B cell (primary cell): ENCODE measurements around the gene KLK14. TPM values are rescaled to one million over a fixed set of nuclear protein-coding genes. Genes with fewer than 3 reads are reported as not detected.

Experiments
- ATAC-seq: fragments of 200-7000 bp; cut with Tn5 transposase; one replicate; pipeline ENCODE4 v1.10.0; 2021; ENCODE audit warnings: low read depth, mild to moderate bottlenecking, moderate number of reproducible peaks, moderate library complexity
- CTCF ChIA-PET: fragments of 350-600 bp; sonication (Branson Sonifier 250); formaldehyde crosslinking; loops from one replicate; lab custom pipeline; 2021; ENCODE audit warnings: antibody characterized with exemption, inconsistent platforms; lab: Charles Lee
- POLR2A ChIA-PET: fragments of 350-600 bp; sonication (Branson Sonifier 250); formaldehyde crosslinking; loops from one replicate; lab custom pipeline; 2021; ENCODE audit warnings: antibody characterized with exemption; lab: Charles Lee
- DNase-seq: peaks from one replicate; pipeline ENCODE4 v3.0.0; 2013
- H2AFZ ChIP-seq: 2 replicates; pipeline ENCODE4 v1.6.1; 2012; ENCODE audit warnings: mild to moderate bottlenecking, low read depth, low read length; ENCODE audit not compliant: insufficient read depth, poor library complexity, severe bottlenecking
- H3K27ac ChIP-seq, 2 donors: 1 replicate in 1 of 2; 2 replicates in 1 of 2; pipeline ENCODE4 v1.5.1; 2012 to 2013; ENCODE audit warnings: low read length in 2 of 2, mild to moderate bottlenecking in 2 of 2, moderate library complexity in 1 of 2
- H3K27me3 ChIP-seq, 4 experiments: fragments of 200-600 bp in 1 of 4; sonication (generic) in 1 of 4; replicated peaks in 1 of 4; 1 replicate in 2 of 4; 2 replicates in 2 of 4; pipeline versions ENCODE4 v1.6.1 to v1.7.0; 2013 to 2016; ENCODE audit warnings: low read length in 3 of 4, mild to moderate bottlenecking in 2 of 4, mixed read lengths in 1 of 4, moderate library complexity in 1 of 4; ENCODE audit not compliant: insufficient read depth in 4 of 4, control insufficient read depth in 3 of 4; ENCODE audit errors: control extremely low read depth in 1 of 4
- H3K36me3 ChIP-seq, 2 experiments: replicated peaks in 1 of 2; 1 replicate in 1 of 2; 2 replicates in 1 of 2; pipeline versions ENCODE4 v1.6.1 to v1.7.1; 2013; ENCODE audit warnings: low read length in 1 of 2; ENCODE audit not compliant: insufficient read depth in 2 of 2, control insufficient read depth in 1 of 2; ENCODE audit errors: control extremely low read depth in 1 of 2, extremely low read depth in 1 of 2
- H3K4me1 ChIP-seq, 2 donors: fragments of 200-600 bp in 1 of 2; sonication (generic) in 1 of 2; 1 replicate in 1 of 2; 2 replicates in 1 of 2; pipeline versions ENCODE4 v1.5.1 to v1.6.1; 2013 to 2017; ENCODE audit warnings: low read length in 2 of 2; ENCODE audit not compliant: control insufficient read depth in 2 of 2, insufficient read depth in 2 of 2
- H3K4me2 ChIP-seq: replicated peaks from 2 replicates; pipeline ENCODE3; 2012; ENCODE audit warnings: mild to moderate bottlenecking, low read depth, low read length; ENCODE audit not compliant: poor library complexity, severe bottlenecking
- H3K4me3 ChIP-seq, 5 experiments: fragments of 200-600 bp in 1 of 5; sonication (generic) in 1 of 5; 1 replicate in 3 of 5; 2 replicates in 2 of 5; pipeline versions ENCODE4 v1.5.1 to v1.7.0; 2011 to 2016; ENCODE audit warnings: low read length in 4 of 5, mild to moderate bottlenecking in 4 of 5, low read depth in 2 of 5, control low read depth in 1 of 5, moderate library complexity in 1 of 5; ENCODE audit not compliant: insufficient read depth in 1 of 5; ENCODE audit errors: control extremely low read depth in 1 of 5, extremely low read depth in 1 of 5
- H3K79me2 ChIP-seq: fragments of 200-600 bp; sonication (generic); one replicate; pipeline ENCODE4 v1.6.0; 2016; ENCODE audit warnings: low read length; ENCODE audit not compliant: control insufficient read depth, insufficient read depth
- H3K9ac ChIP-seq: fragments of 200-600 bp; sonication (generic); 2 replicates; pipeline ENCODE4 v1.6.1; 2017; ENCODE audit warnings: mild to moderate bottlenecking, low read length, moderate library complexity
- H3K9me3 ChIP-seq, 3 donors: one replicate each; pipeline versions ENCODE4 v1.6.1 to v1.7.1; 2013; ENCODE audit warnings: low read length in 2 of 3; ENCODE audit not compliant: control insufficient read depth in 2 of 3, insufficient read depth in 1 of 3; ENCODE audit errors: control extremely low read depth in 1 of 3
- H4K20me1 ChIP-seq: 2 replicates; pipeline ENCODE4 v1.6.0; 2012; ENCODE audit warnings: mild to moderate bottlenecking, low read length; ENCODE audit not compliant: insufficient read depth, control insufficient read depth, poor library complexity, severe bottlenecking
- H3K27ac Mint-ChIP-seq: one replicate; pipeline ENCODE4 v1.8.0; 2021; ENCODE audit warnings: mixed read lengths
- H3K27me3 Mint-ChIP-seq: one replicate; pipeline ENCODE4 v1.8.0; 2021; ENCODE audit warnings: mixed read lengths
- H3K4me1 Mint-ChIP-seq: one replicate; pipeline ENCODE4 v1.8.0; 2021; ENCODE audit warnings: mixed read lengths
- H3K4me3 Mint-ChIP-seq: one replicate; pipeline ENCODE4 v1.8.0; 2021; ENCODE audit warnings: mixed read lengths
- H3K9me3 Mint-ChIP-seq: one replicate; pipeline ENCODE4 v1.8.0; 2022; ENCODE audit warnings: mixed read lengths; ENCODE audit not compliant: insufficient read depth
- EZH2 ChIP-seq: IDR thresholded peaks from 2 replicates; pipeline ENCODE4 v1.6.1; 2012; ENCODE audit warnings: borderline replicate concordance, low read depth, mild to moderate bottlenecking, moderate library complexity, low read length; ENCODE audit not compliant: insufficient read depth, poor library complexity, severe bottlenecking
- WGBS: methylation state at CpG from one replicate; pipeline ENCODE4 v1.1.5; 2013; ENCODE audit warnings: missing lambda C conversion rate; ENCODE audit not compliant: insufficient coverage; 5-methylcytosine and 5-hydroxymethylcytosine counted together
- intact Hi-C: fragments of 100-400 bp; cut with micrococcal nuclease; formaldehyde crosslinking; loops from one replicate; pipeline ENCODE4 v1.10.0; 2022
- polyA plus RNA-seq: library from polyadenylated mRNA; depleted of rRNA; stranded (reverse); fragments of >200 nt; gene quantifications from 2 replicates; pipeline ENCODE4 v1.2.3, GENCODE V29; 2012
- total RNA-seq, 2 donors: library from RNA; stranded (reverse); fragments of 120-200 nt in 1 of 2; gene quantifications; 1 replicate in 1 of 2; 2 replicates in 1 of 2; pipeline versions ENCODE4 v1.2.3 to v1.2.4, GENCODE V29; 2013 to 2022
- TF ChIP-seq, protein P1 (sequence below): fragments of 200-600 bp; IDR thresholded peaks from one replicate; pipeline ENCODE4 v1.8.0; 2022; ENCODE audit warnings: antibody characterized with exemption, mild to moderate bottlenecking

The KLK14 gene
- total and polyA plus RNA-seq, 2 donors (not counting 1 experiment from before 2014, with no cell fraction given) = 0.49 to 0.59 TPM

DNA sequence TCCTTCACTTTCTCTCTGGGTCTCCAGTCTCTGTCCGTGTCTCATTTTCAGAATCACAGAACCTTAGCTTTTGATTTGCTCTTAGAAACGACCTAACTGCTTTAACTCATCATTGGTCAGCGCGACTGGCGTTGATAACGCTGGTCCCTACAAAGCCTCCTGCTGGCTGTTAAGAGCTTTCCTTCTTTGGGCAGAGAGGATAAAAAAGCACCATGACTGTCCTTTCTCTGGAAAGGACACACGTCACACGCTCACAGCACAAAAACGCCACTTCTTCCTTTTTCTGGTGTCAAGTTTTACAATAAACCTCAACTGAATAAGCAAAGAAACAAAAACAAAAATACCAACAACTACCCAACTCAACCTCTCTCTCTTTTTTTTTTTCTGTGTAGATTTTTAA is 46.2 kb downstream of the KLK14 start:
- ATAC-seq (no peak), DNase-seq (no peak)
- peaks cover 12% of the 10 kb centered on the region for H3K27me3 Mint-ChIP-seq
- Histone ChIP-seq H3K36me3 (no peaks in the 10 kb centered on the region), H2AFZ (no peak overlapping the region), H3K9me3 (peaks cover 0 to 3% (median 0%) of the 10 kb centered on the region in 3 donors), H3K79me2 (no peaks in the 10 kb centered on the region), H3K27me3 (peaks cover 0 to 4% (median 0%) of the 10 kb centered on the region in 4 experiments), H3K4me2 (no peak overlapping the region), H3K9ac (no peak overlapping the region), H3K4me3 (no peak overlapping the region), H3K4me1 (no peaks in the 10 kb centered on the region), H4K20me1 (no peaks in the 10 kb centered on the region), H3K27ac (no peak overlapping the region)
- ChIA-PET CTCF (no interaction called here), POLR2A (no interaction called here)
- TF ChIP-seq, protein P1, sequence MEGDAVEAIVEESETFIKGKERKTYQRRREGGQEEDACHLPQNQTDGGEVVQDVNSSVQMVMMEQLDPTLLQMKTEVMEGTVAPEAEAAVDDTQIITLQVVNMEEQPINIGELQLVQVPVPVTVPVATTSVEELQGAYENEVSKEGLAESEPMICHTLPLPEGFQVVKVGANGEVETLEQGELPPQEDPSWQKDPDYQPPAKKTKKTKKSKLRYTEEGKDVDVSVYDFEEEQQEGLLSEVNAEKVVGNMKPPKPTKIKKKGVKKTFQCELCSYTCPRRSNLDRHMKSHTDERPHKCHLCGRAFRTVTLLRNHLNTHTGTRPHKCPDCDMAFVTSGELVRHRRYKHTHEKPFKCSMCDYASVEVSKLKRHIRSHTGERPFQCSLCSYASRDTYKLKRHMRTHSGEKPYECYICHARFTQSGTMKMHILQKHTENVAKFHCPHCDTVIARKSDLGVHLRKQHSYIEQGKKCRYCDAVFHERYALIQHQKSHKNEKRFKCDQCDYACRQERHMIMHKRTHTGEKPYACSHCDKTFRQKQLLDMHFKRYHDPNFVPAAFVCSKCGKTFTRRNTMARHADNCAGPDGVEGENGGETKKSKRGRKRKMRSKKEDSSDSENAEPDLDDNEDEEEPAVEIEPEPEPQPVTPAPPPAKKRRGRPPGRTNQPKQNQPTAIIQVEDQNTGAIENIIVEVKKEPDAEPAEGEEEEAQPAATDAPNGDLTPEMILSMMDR = no peak
- TF ChIP-seq EZH2 = no peak
- H3K4me3 Mint-ChIP-seq = no peak overlapping the region
- no peak overlapping the region for H3K27ac Mint-ChIP-seq
- H3K9me3 Mint-ChIP-seq = peaks cover under 1% of the 10 kb centered on the region
- WGBS = 64% methylated on average over 6 of the region's 9 CpGs
- intact Hi-C loops = no loop called here
- no peaks in the 10 kb centered on the region for H3K4me1 Mint-ChIP-seq

DNA sequence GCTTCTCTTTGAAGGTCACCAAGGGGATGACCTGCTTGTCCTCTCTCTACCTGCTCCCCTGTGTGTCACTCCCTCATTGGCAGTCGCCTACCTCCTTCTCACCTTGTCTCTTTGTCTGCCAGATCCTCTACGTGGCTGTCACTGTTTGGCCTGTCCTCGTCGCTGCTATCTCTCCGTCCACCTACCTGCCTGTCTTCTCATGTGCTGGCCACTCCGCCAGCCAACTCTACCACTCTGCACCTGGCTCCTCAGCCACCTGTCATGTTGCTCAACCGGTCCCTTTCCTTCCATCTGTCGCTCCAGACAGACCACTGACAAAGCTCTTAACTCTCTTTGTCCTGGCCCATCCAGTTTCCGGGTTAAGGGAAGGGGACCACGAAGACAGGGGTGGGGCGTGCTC is 48.0 kb downstream of the KLK14 start, which contains the start of gene KLK12:
Gene KLK12, minus strand, starts transcription at position 299 of the 400 bp plus-strand sequence. CDS start 381 bp downstream, outside the sequence.
- POLR2A ChIA-PET = no interaction called here
- H4K20me1 ChIP-seq = no peaks in the 10 kb centered on the region
- CTCF ChIA-PET = interaction anchor here (0.8 kb wide), 1 partner anchor 14 kb away, joined by 3 read pairs; no protein-coding TSS in a partner anchor
- intact Hi-C loops = no loop called here
- no peak within 1 kb of the TSS for H2AFZ ChIP-seq
- H3K9me3 ChIP-seq = peaks cover 0 to 9% (median 0%) of the 10 kb centered on the region in 3 donors
- Mint-ChIP-seq H3K9me3 (peaks cover 3% of the 10 kb centered on the region), H3K4me3 (no peak within 1 kb of the TSS), H3K27me3 (peaks cover 23% of the 10 kb centered on the region), H3K4me1 (no peaks in the 10 kb centered on the region), H3K27ac (no peak within 1 kb of the TSS)
- H3K4me3 ChIP-seq = no peak within 1 kb of the TSS
- H3K36me3 ChIP-seq = no peaks in the 10 kb centered on the region
- no peak within 1 kb of the TSS for H3K27ac ChIP-seq
- H3K79me2 ChIP-seq = no peaks in the 10 kb centered on the region
- DNase-seq (no peak), ATAC-seq (no peak)
- H3K4me1 ChIP-seq = no peaks in the 10 kb centered on the region
- no peak within 1 kb of the TSS for H3K9ac ChIP-seq
- H3K27me3 ChIP-seq = peaks cover 0 to 4% (median 0%) of the 10 kb centered on the region in 4 experiments
- H3K4me2 ChIP-seq = no peak within 1 kb of the TSS
- 54% methylated on average over 6 of the region's 11 CpGs for WGBS
- no peak for TF ChIP-seq EZH2
